Fibroblast of the aortic adventitia (primary cell): ENCODE data around the gene ZNF768. TPM values are rescaled to one million over a fixed set of nuclear protein-coding genes. Genes with fewer than 3 reads are reported as not detected.

ENCODE experiments used
- DNase-seq: peaks from one replicate; pipeline ENCODE4 v3.0.0-alpha.2; 2010; ENCODE audit warnings: low read depth
- H3K4me3 ChIP-seq: 2 replicates; pipeline ENCODE4 v1.5.1; 2011; ENCODE audit warnings: low read depth, mild to moderate bottlenecking, control low read depth, low read length, moderate library complexity
- CTCF ChIP-seq: IDR thresholded peaks from 2 replicates; pipeline ENCODE4 v1.5.1; 2011; ENCODE audit warnings: mild to moderate bottlenecking, low read length, control low read depth, inconsistent platforms; ENCODE audit not compliant: insufficient read depth
- total RNA-seq: library from RNA; depleted of rRNA; stranded (reverse); fragments of >200 nt; gene quantifications from 2 replicates; pipeline ENCODE4 v1.2.3, GENCODE V29; 2012; ENCODE audit warnings: low replicate concordance

Gene ZNF768
- total RNA-seq, result 20.9 and 21.6 TPM in 2 replicates

GRCh38 chr16:30526137-30526822 is at the start of gene ZNF768:
ZNF768 (minus strand) TSS chr16:30526566; CDS start chr16:30526413, 153 bp downstream.
- peak; percentile 9 for DNase-seq
- H3K4me3 ChIP-seq, result peak within 1 kb of the TSS; percentile 84
- TF ChIP-seq CTCF, result no peak

DNA sequence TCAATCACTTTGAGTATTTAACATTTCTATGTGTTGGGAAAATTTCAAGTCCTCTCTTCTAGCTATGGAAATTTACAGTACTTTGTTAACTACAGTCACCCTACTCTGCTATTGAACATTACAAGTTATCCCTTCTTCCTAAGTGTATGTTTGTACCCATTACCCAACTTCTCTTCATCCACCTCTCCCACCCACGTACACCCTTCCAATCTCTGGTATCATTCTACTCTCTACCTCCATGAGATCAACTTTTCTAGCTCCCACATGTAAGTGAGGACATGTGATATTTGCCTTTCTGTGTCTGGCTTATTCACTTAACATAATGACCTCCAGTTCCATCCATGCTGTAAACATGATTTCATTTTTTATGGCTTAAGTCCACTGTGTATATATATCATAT is 48.3 kb upstream of the ZNF768 start:
- TF ChIP-seq CTCF, result no peak
- no peak overlapping the region for H3K4me3 ChIP-seq
- DNase-seq, result no peak

DNA sequence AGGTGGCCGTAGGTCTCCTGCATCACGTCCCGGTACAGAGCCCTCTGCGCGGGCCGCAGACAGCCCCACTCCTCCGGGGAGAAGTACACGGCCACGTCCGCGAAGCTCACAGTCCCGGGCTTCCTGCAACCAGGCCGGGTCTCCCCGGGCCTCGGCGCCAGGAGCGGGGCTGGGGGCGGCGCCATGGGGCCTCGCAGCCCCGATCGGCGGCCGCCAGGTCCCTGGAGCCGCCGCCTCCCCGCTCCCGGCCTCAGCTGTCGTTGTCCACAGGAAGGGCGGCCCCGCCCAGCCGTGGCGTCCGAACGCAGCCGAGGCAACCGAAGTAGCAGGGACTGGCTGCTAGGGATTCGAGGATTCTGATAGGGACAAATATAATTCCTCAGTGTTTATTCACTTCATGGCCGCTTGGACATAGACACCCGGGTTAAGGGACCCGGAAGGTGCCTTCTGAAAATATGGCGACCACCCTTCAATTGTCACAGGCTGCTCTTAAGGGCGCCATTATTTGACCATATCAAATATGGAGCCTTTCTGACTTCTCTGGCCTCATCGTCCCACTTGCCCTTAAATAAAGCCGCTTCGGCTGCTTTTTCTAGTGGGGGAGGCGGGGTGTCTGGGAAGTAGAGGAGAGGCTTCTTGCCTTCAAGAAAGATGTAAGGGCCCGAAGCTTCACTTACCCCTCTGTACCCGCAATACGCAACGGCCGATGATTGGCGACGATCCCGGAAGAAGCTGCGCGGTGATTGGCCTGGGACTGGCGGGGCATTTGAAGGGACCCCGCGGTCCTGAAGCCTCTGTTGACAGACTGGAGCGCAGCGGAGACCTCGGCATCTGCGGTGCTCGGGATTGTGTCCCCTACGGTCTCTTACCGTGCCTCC is 45.3 kb upstream of the ZNF768 start, which contains the start of gene ZNF688:
Gene ZNF688 (minus strand): TSS at position 270 of the 878 bp plus-strand sequence. CDS start 85 bp downstream, at position 185.
- no peak for TF ChIP-seq CTCF
- DNase-seq, result peak; percentile 98
- peak within 1 kb of the TSS; percentile 76 for H3K4me3 ChIP-seq

DNA sequence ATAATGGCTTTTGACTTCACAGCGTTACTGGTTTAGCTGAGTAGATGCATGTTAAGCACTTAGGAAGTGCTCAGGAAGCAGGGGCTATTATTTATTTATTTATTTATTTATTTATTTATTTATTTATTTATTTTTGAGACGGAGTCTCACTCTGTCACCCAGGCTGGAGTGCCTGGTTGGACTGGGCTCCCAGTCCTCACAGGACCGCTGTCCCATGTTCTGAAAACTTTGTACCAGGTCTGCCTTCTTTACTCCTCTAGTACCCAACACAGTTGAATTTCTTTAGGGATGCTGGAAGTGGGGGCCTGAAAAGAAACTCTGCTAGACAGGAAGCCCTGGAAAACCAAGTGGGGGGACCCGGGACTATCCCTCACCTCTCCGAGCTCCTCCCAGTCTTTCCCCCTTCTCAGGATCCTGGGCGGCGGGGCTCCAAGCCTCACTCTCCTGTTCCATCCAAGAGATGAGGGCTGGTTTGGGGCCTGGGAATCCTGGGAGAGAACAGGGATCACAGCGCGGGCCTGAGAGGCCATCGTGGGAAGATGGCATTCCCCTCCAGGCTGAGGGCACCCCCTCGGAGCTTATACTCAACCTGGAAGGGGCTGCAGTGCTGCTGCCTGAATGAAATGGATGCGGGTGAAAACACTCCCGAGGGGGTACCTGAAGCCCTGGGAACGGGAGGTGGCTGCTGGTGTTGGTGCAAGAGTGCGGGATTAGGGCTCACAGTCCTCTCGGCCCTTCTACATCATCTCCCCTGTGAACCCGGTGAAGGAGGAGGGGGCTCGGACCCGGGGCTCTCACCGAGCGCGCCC is 44.5 kb upstream of the ZNF768 start:
- H3K4me3 ChIP-seq, result peak overlapping the region; percentile 76
- DNase-seq, result peak; percentile 25
- TF ChIP-seq CTCF, result no peak

GRCh38 chr16:30569746-30570635 is 43.6 kb upstream of the ZNF768 start:
- no peak for TF ChIP-seq CTCF

More at GRCh38 chr16:30569746-30570635, 43.6 kb upstream of the ZNF768 start:
- DNase-seq, result no peak
- no peak overlapping the region for H3K4me3 ChIP-seq
